ENCODE data around the gene FRAT1. TPM values are rescaled to one million over a fixed set of nuclear protein-coding genes. Genes with fewer than 3 reads are reported as not detected.
A peak's percentile ranks its signal among the peaks of the same experiment; 100 is the strongest.

The FRAT1 gene
- total and polyA plus RNA-seq, 2 of the 4 experiments (the other 2 are of a cell fraction) = 0.54 to 0.89 TPM

GRCh38 chr10:97336446-97336845 lies 17.4 kb downstream of the FRAT1 start:
- no peak for TF ChIP-seq SMC3 (IDR thresholded peaks at IDR 0.05; ENCODE audit: low read depth, low read length)
- TF ChIP-seq RFX5 (IDR thresholded peaks at IDR 0.05; ENCODE audit: low read depth, low read length) = no peak
- no peak for TF ChIP-seq CHD1 (IDR thresholded peaks at IDR 0.05; ENCODE audit: low read depth, low read length)
- TF ChIP-seq FOS (IDR thresholded peaks at IDR 0.05; ENCODE audit: low read depth, low read length) = no peak
- no peak for TF ChIP-seq ELK1 (IDR thresholded peaks at IDR 0.05; ENCODE audit: borderline replicate concordance, low read depth, low read length)
- no peak for TF ChIP-seq NFE2L2 (IDR thresholded peaks at IDR 0.05; ENCODE audit: low read depth, low read length)
- no peak for TF ChIP-seq MAFK (IDR thresholded peaks at IDR 0.05; ENCODE audit: low read depth, low read length)
- TF ChIP-seq CTCF (conservative IDR thresholded peaks at IDR 0.05; ENCODE audit: low read depth, low read length) = no peak
- TF ChIP-seq RAD21 (IDR thresholded peaks at IDR 0.05; ENCODE audit: low read length) = no peak
- no peak for TF ChIP-seq RCOR1 (IDR thresholded peaks at IDR 0.05; ENCODE audit: insufficient replicate concordance, low read length)
- TF ChIP-seq MXI1 (IDR thresholded peaks at IDR 0.05; ENCODE audit: borderline replicate concordance, low read depth, low read length) = no peak
- no peak overlapping the region for H3K4me2 ChIP-seq (ENCODE audit: low read depth, low read length)
- H3K4me3 ChIP-seq (ENCODE audit: insufficient read depth, low read depth, low read length) = no peak overlapping the region
- no peak overlapping the region for H2BK15ac ChIP-seq (ENCODE audit: low read depth, low read length)
- no peak overlapping the region for H3K18ac ChIP-seq (ENCODE audit: low read depth, low read length)
- H3K36me3 ChIP-seq (ENCODE audit: control insufficient read depth, insufficient read depth, low read length) = no peaks in the 10 kb centered on the region
- DNase-seq (peak; percentile 13), ATAC-seq (ENCODE audit: low read depth) (no peak)
- peaks cover 22% of the 10 kb centered on the region for H3K27me3 ChIP-seq (ENCODE audit: control insufficient read depth, insufficient read depth, low read length)
- H3K23ac ChIP-seq (ENCODE audit: low read depth, low read length) = no peak overlapping the region
- no peak overlapping the region for H4K8ac ChIP-seq (ENCODE audit: low read depth in 2 of 2, low read length in 2 of 2)
- H3K4ac ChIP-seq (ENCODE audit: low read depth, low read length) = no peak overlapping the region
- in situ Hi-C loops (cut with MboI; ENCODE audit: low sequenced_read_pairs) (no loop called here), intact Hi-C loops (cut with micrococcal nuclease) (no loop called here), dilution Hi-C loops (cut with HindIII; ENCODE audit: low sequenced_read_pairs, unreplicated experiment) (no loop called here)
- H3K9me3 ChIP-seq (ENCODE audit: control insufficient read depth, insufficient read depth, low read length) = no peaks in the 10 kb centered on the region
- ChIA-PET CTCF (no interaction called here), POLR2A (ENCODE audit: unreplicated experiment) (no interaction called here)
- H2BK120ac ChIP-seq (ENCODE audit: low read depth, low read length) = no peak overlapping the region
- H2AFZ ChIP-seq (replicated peaks; ENCODE audit: low read length, poor library complexity) = no peak overlapping the region
- peaks cover 8% of the 10 kb centered on the region for H3K4me1 ChIP-seq (ENCODE audit: control insufficient read depth, insufficient read depth, low read length)
- H4K20me1 ChIP-seq (ENCODE audit: insufficient read depth, low read length) = no peaks in the 10 kb centered on the region
- no peak overlapping the region for H2AK9ac ChIP-seq (replicated peaks; ENCODE audit: low read depth, low read length, poor library complexity)
- peaks cover 9 to 21% of the 10 kb centered on the region in 2 experiments for H3K79me1 ChIP-seq (ENCODE audit: low read depth in 1 of 2, low read length in 2 of 2)
- H3K14ac ChIP-seq (replicated peaks; ENCODE audit: low read depth, low read length) = no peak overlapping the region
- no peak overlapping the region for H2BK20ac ChIP-seq (ENCODE audit: low read depth, low read length)
- no peak overlapping the region for H4K91ac ChIP-seq (ENCODE audit: insufficient read depth, low read depth, low read length)
- no peak overlapping the region for H3K9ac ChIP-seq (ENCODE audit: low read depth, low read length)
- BruUV-seq (replicated peaks) = no TSS peak
- no peak overlapping the region for H3K27ac ChIP-seq (ENCODE audit: insufficient read depth, low read length)
- no peak overlapping the region for H2BK5ac ChIP-seq (ENCODE audit: low read depth, low read length, poor library complexity, severe bottlenecking)
- no peaks in the 10 kb centered on the region for H3K9me1 ChIP-seq (ENCODE audit: insufficient read depth, low read length)
- H4K5ac ChIP-seq (ENCODE audit: low read depth, low read length) = no peak overlapping the region
- no peak overlapping the region for H2AK5ac ChIP-seq (ENCODE audit: low read depth, low read length)
- 25% methylated on average over 2 of the region's 5 CpGs; no CpG with 5 or more reads in 1 of the 2 experiments for WGBS, 2 experiments (ENCODE audit: extremely low coverage in 2 of 2, insufficient read length in 1 of 2)
- H3K56ac ChIP-seq (ENCODE audit: extremely low read depth, insufficient read depth, low read length) = no peak overlapping the region

Data from IMR-90 (cell line).